Endothelial cell (in vitro differentiated cells): ENCODE data around the gene AMTN. TPM values are rescaled to one million over a fixed set of nuclear protein-coding genes. Genes with fewer than 3 reads are reported as not detected.
"Not testable (repeated sequence)": the region's sequence is repeated elsewhere in the genome, so short reads cannot be mapped to it uniquely, and the experiment has no call there.

Experiments used
- DNase-seq: peaks from one replicate; pipeline ENCODE4 v3.0.0; 2021; ENCODE audit warnings: low spot score
- H3K27ac Mint-ChIP-seq: one replicate; pipeline ENCODE4 v1.8.0; 2021; ENCODE audit warnings: mixed read lengths, inconsistent platforms; ENCODE audit not compliant: unreplicated experiment
- H3K27me3 Mint-ChIP-seq: one replicate; pipeline ENCODE4 v1.8.0; 2021; ENCODE audit warnings: mild to moderate bottlenecking, moderate library complexity, mixed read lengths, inconsistent platforms; ENCODE audit not compliant: unreplicated experiment
- H3K36me3 Mint-ChIP-seq: one replicate; pipeline ENCODE4 v1.8.0; 2021; ENCODE audit warnings: mild to moderate bottlenecking, low read depth, mixed read lengths, inconsistent platforms; ENCODE audit not compliant: unreplicated experiment
- H3K4me1 Mint-ChIP-seq: one replicate; pipeline ENCODE4 v1.8.0; 2021; ENCODE audit warnings: mild to moderate bottlenecking, mixed read lengths, inconsistent platforms; ENCODE audit not compliant: unreplicated experiment
- H3K4me3 Mint-ChIP-seq: one replicate; pipeline ENCODE4 v1.8.0; 2021; ENCODE audit warnings: mild to moderate bottlenecking, mixed read lengths, inconsistent platforms; ENCODE audit not compliant: unreplicated experiment
- H3K9me3 Mint-ChIP-seq: one replicate; pipeline ENCODE4 v1.8.0; 2021; ENCODE audit warnings: mixed read lengths, inconsistent platforms; ENCODE audit not compliant: unreplicated experiment
- CTCF ChIP-seq: fragments of 200-600 bp; sonication (generic); IDR thresholded peaks from one replicate; pipeline ENCODE4 v1.5.0; 2021; ENCODE audit warnings: antibody characterized with exemption; ENCODE audit not compliant: unreplicated experiment
- total RNA-seq: library from RNA; stranded (reverse); fragmentation: NEBNext Ultra II Directional; extraction: Animal tissue kit (Norgen Biotek cat#: 25700); gene quantifications from one replicate; pipeline ENCODE4 v1.2.1, GENCODE V29; 2021; ENCODE audit not compliant: unreplicated experiment

AMTN gene
- total RNA-seq, 1 donor from 2014 or later = not detected

- no peak for DNase-seq
- H3K4me1 Mint-ChIP-seq = no peaks in the 10 kb centered on the region
- no peak for TF ChIP-seq CTCF
- no peak overlapping the region for H3K4me3 Mint-ChIP-seq
- H3K36me3 Mint-ChIP-seq = no peaks in the 10 kb centered on the region
- no peak overlapping the region for H3K27ac Mint-ChIP-seq
- no peaks in the 10 kb centered on the region for H3K9me3 Mint-ChIP-seq
- no peaks in the 10 kb centered on the region for H3K27me3 Mint-ChIP-seq
Measured at GRCh38 chr4:70533791-70534190, 15.4 kb downstream of the AMTN start.

GRCh38 chr4:70534886-70535285 is 16.5 kb downstream of the AMTN start:
- H3K4me1 Mint-ChIP-seq, DNase-seq, H3K9me3 Mint-ChIP-seq, H3K4me3 Mint-ChIP-seq, H3K27me3 Mint-ChIP-seq, H3K36me3 Mint-ChIP-seq, H3K27ac Mint-ChIP-seq: not testable (repeated sequence)

GRCh38 chr4:70538869-70539268 is 20.5 kb downstream of the AMTN start:
- no peak for DNase-seq
- Mint-ChIP-seq H3K4me1 (no peaks in the 10 kb centered on the region), H3K27me3 (no peaks in the 10 kb centered on the region), H3K4me3 (no peak overlapping the region), H3K9me3 (no peaks in the 10 kb centered on the region), H3K36me3 (no peaks in the 10 kb centered on the region), H3K27ac (no peak overlapping the region)
- TF ChIP-seq CTCF = no peak

- Mint-ChIP-seq H3K27ac (no peak overlapping the region), H3K36me3 (no peaks in the 10 kb centered on the region), H3K4me1 (no peaks in the 10 kb centered on the region), H3K9me3 (no peaks in the 10 kb centered on the region), H3K4me3 (no peak overlapping the region), H3K27me3 (no peaks in the 10 kb centered on the region)
- peak; percentile 63 for TF ChIP-seq CTCF
- peak; percentile 9 for DNase-seq
Measured at GRCh38 chr4:70544279-70544868, 26.0 kb downstream of the AMTN start.

GRCh38 chr4:70556856-70557255 is 38.5 kb downstream of the AMTN start:
- Mint-ChIP-seq H3K27me3 (no peaks in the 10 kb centered on the region), H3K4me3 (no peak overlapping the region), H3K27ac (no peak overlapping the region), H3K36me3 (no peaks in the 10 kb centered on the region), H3K9me3 (no peaks in the 10 kb centered on the region), H3K4me1 (no peaks in the 10 kb centered on the region)
- DNase-seq = no peak
- no peak for TF ChIP-seq CTCF
